ENCODE data around the gene CDHR1. TPM values are rescaled to one million over a fixed set of nuclear protein-coding genes. Genes with fewer than 3 reads are reported as not detected.
A peak's percentile ranks its signal among the peaks of the same experiment; 100 is the strongest.

Gene CDHR1
- total and polyA plus RNA-seq, 10 of the 15 experiments (the other 5 are each of a cell fraction or from before 2014, with no cell fraction given), result 0.17 to 3.0 (median 0.34) TPM

GRCh38 chr10:84171700-84172466, 22.5 kb upstream of the CDHR1 start (continued):
- TF ChIP-seq EP300 (IDR thresholded peaks at IDR 0.05; ENCODE audit: borderline replicate concordance in 1 of 2, control insufficient read depth in 1 of 2, low read depth in 2 of 2, low read length in 2 of 2), result peak in 1 of 2 experiments; percentile 12; a peak in 2 of 4 replicates
- peak; percentile 87 for TF ChIP-seq NFIC (IDR thresholded peaks at IDR 0.05; ENCODE audit: low read depth, low read length)
- peak; percentile 34; the same call in 1 of the 3 replicates for TF ChIP-seq POU2F2 (IDR thresholded peaks at IDR 0.05; ENCODE audit: borderline replicate concordance, low read depth, low read length)
- peak; percentile 50; the same call in 1 of the 2 replicates for TF ChIP-seq CREM (IDR thresholded peaks at IDR 0.05; ENCODE audit: low read depth)
- peak; percentile 34; the same call in 1 of the 2 replicates for TF ChIP-seq TARDBP (IDR thresholded peaks at IDR 0.05; ENCODE audit: borderline replicate concordance)
- peak; percentile 75 for TF ChIP-seq PBX3 (IDR thresholded peaks at IDR 0.05; ENCODE audit: insufficient replicate concordance, low read depth, low read length)
- TF ChIP-seq TCF7 (IDR thresholded peaks at IDR 0.05; ENCODE audit: borderline replicate concordance), result peak; percentile 60
- TF ChIP-seq POLR2A (IDR thresholded peaks at IDR 0.05; ENCODE audit: low read depth, low read length), result peak; percentile 57; the same call in 1 of the 2 replicates
- peak; percentile 70 for TF ChIP-seq MEF2B (IDR thresholded peaks at IDR 0.05; ENCODE audit: partially characterized antibody, poor library complexity, severe bottlenecking)
- TF ChIP-seq FOXM1 (IDR thresholded peaks at IDR 0.05; ENCODE audit: low read depth, low read length), result peak; percentile 79
- 0 out of 2 replicates have a peak, but pooled peaks have one; percentile 24 for TF ChIP-seq TAF1 (IDR thresholded peaks at IDR 0.05; ENCODE audit: borderline replicate concordance, low read depth, low read length)
- peak; percentile 69; the same call in 1 of the 2 replicates for TF ChIP-seq PML (IDR thresholded peaks at IDR 0.05; ENCODE audit: low read length)
- TF ChIP-seq RELB (IDR thresholded peaks at IDR 0.05; ENCODE audit: low read depth), result peak; percentile 75; the same call in 1 of the 2 replicates
- peak; percentile 44; the same call in 1 of the 2 replicates for TF ChIP-seq MEF2A (IDR thresholded peaks at IDR 0.05; ENCODE audit: insufficient read depth, low read depth, low read length)
- peak; percentile 82 for TF ChIP-seq POLR2AphosphoS5 (IDR thresholded peaks at IDR 0.05; ENCODE audit: low read length)
- TF ChIP-seq ATF7 (IDR thresholded peaks at IDR 0.05; ENCODE audit: low read depth), result peak; percentile 75
- peak; percentile 69 for TF ChIP-seq ZBED1 (IDR thresholded peaks at IDR 0.05; ENCODE audit: borderline replicate concordance)
